ENCODE measurements around the gene HOXD4. TPM values are rescaled to one million over a fixed set of nuclear protein-coding genes. Genes with fewer than 3 reads are reported as not detected.

The HOXD4 gene
- total and polyA plus RNA-seq, 3 donors from 2014 or later: 2.7 to 13.3 (median 11.5) TPM

- intact Hi-C loops (cut with DNase I; ENCODE audit: low total_unique reads): no loop called here
- TF ChIP-seq, protein P1, sequence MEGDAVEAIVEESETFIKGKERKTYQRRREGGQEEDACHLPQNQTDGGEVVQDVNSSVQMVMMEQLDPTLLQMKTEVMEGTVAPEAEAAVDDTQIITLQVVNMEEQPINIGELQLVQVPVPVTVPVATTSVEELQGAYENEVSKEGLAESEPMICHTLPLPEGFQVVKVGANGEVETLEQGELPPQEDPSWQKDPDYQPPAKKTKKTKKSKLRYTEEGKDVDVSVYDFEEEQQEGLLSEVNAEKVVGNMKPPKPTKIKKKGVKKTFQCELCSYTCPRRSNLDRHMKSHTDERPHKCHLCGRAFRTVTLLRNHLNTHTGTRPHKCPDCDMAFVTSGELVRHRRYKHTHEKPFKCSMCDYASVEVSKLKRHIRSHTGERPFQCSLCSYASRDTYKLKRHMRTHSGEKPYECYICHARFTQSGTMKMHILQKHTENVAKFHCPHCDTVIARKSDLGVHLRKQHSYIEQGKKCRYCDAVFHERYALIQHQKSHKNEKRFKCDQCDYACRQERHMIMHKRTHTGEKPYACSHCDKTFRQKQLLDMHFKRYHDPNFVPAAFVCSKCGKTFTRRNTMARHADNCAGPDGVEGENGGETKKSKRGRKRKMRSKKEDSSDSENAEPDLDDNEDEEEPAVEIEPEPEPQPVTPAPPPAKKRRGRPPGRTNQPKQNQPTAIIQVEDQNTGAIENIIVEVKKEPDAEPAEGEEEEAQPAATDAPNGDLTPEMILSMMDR (IDR thresholded peaks at IDR 0.05): no peak
- TF ChIP-seq POLR2A (IDR thresholded peaks at IDR 0.05): no peak
- Histone ChIP-seq H3K4me1 (peaks cover 3% of the 10 kb centered on the region), H3K27me3 (no peaks in the 10 kb centered on the region), H3K27ac (no peak overlapping the region), H3K36me3 (ENCODE audit: low read depth, missing control alignments) (no peaks in the 10 kb centered on the region), H3K9me3 (no peaks in the 10 kb centered on the region), H3K4me3 (peak overlapping the region in 1 of 2 donors; percentile 56)
- WGBS, 2 donors: 48 to 57% methylated on average over 22 of the region's 22 CpGs
- no peak for DNase-seq
These were observed 6.8 kb downstream of the HOXD4 start for GRCh38 chr2:176158186-176158591.

GRCh38 chr2:176158855-176159662 lies 7.7 kb downstream of the HOXD4 start:
- intact Hi-C loops (cut with DNase I; ENCODE audit: low total_unique reads): no loop called here
- Histone ChIP-seq H3K27me3 (no peaks in the 10 kb centered on the region), H3K27ac (no peak overlapping the region), H3K36me3 (ENCODE audit: low read depth, missing control alignments) (no peaks in the 10 kb centered on the region), H3K9me3 (no peaks in the 10 kb centered on the region), H3K4me3 (peak overlapping the region; percentile 31 to 56), H3K4me1 (peaks cover 3% of the 10 kb centered on the region)
- no peak for TF ChIP-seq POLR2A (IDR thresholded peaks at IDR 0.05)
- TF ChIP-seq, protein P1 (IDR thresholded peaks at IDR 0.05): no peak
- WGBS, 2 donors: 48 to 54% methylated on average over 15 to 35 of the region's 39 CpGs
- no peak for DNase-seq

GRCh38 chr2:176159663-176160250 lies 8.4 kb downstream of the HOXD4 start:
- peak overlapping the region; percentile 38 to 44 for H3K27ac ChIP-seq
- H3K27me3 ChIP-seq: no peaks in the 10 kb centered on the region
- TF ChIP-seq, protein P1 (IDR thresholded peaks at IDR 0.05): no peak
- no peak for TF ChIP-seq POLR2A (IDR thresholded peaks at IDR 0.05)
- no peak for DNase-seq
- peak overlapping the region; percentile 31 to 56 for H3K4me3 ChIP-seq
- H3K36me3 ChIP-seq (ENCODE audit: low read depth, missing control alignments): no peaks in the 10 kb centered on the region
- H3K4me1 ChIP-seq: peaks cover 3% of the 10 kb centered on the region
- H3K9me3 ChIP-seq: no peaks in the 10 kb centered on the region
- 33 to 57% methylated on average over 1 to 44 of the region's 44 CpGs for WGBS, 2 donors
- intact Hi-C loops (cut with DNase I; ENCODE audit: low total_unique reads): no loop called here

DNA sequence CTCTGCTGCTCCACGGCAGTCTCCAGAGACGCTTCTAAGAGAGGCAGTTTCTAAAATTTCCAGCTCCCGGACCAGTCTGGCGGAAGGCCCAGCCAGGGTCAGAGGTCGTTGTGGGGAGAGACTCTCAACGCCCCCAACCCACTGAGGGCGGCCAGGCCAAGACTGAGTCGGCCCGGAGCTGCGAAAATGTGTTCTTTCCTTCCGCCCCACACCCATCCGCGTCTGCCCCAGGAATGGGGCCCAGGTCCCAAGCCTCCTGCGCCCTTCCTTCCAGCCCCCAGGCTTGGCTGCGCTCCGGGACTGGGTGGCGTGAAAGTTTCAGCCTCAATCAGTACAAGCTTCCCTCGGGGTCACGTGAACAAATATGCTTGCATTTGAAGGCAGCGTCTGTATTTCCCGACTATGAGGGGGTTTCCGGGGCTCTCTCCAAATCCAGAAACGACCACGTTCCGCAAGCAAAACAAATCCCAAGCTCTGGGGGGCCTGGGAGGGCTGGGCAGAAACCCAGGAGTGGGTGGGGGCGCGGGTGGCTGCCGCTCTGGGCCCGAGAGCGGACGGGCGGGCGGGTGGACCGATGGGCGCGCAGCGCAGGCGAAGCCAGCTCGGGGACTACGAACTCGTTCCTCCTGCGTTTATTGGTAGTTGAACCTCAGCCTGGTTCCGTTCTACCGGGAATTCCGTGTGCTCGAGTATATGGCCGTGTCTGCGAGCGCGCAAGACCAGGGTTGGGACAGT lies 9.1 kb downstream of the HOXD4 start:
- WGBS, 2 donors: 42 to 63% methylated on average over 22 to 50 of the region's 50 CpGs
- H3K4me3 ChIP-seq: peak overlapping the region; percentile 31 to 56
- no peaks in the 10 kb centered on the region for H3K36me3 ChIP-seq (ENCODE audit: low read depth, missing control alignments)
- H3K9me3 ChIP-seq: no peaks in the 10 kb centered on the region
- TF ChIP-seq, protein P1 (IDR thresholded peaks at IDR 0.05): no peak
- TF ChIP-seq POLR2A (IDR thresholded peaks at IDR 0.05): no peak
- intact Hi-C loops (cut with DNase I; ENCODE audit: low total_unique reads): no loop called here
- peak overlapping the region; percentile 38 to 44 for H3K27ac ChIP-seq
- H3K27me3 ChIP-seq: no peaks in the 10 kb centered on the region
- H3K4me1 ChIP-seq: peaks cover 3% of the 10 kb centered on the region
- DNase-seq: no peak
